Measurements from ENCODE around the gene SEMA4F.

The SEMA4F gene

GRCh38 chr2:74655579-74655978 lies 1.5 kb downstream of the SEMA4F start:
- H3K27me3 ChIP-seq (replicated peaks) = no peaks in the 10 kb centered on the region
- H3K4me3 ChIP-seq (ENCODE audit: low read depth, low read length) = no peak overlapping the region
- no peak for DNase-seq
- H3K36me3 ChIP-seq (replicated peaks) = no peaks in the 10 kb centered on the region
- TF ChIP-seq CTCF (IDR thresholded peaks at IDR 0.05; ENCODE audit: low read depth, low read length, missing control alignments) = no peak
- in situ Hi-C loops (cut with HindIII; ENCODE audit: low pct_ligation_motif_present, low sequenced_read_pairs) = no loop called here
- no peak overlapping the region for H3K27ac ChIP-seq

- Histone ChIP-seq H3K27ac (no peak overlapping the region), H3K36me3 (replicated peaks) (no peaks in the 10 kb centered on the region), H3K4me3 (ENCODE audit: low read depth, low read length) (no peak overlapping the region), H3K27me3 (replicated peaks) (no peaks in the 10 kb centered on the region)
- TF ChIP-seq CTCF (IDR thresholded peaks at IDR 0.05; ENCODE audit: low read depth, low read length, missing control alignments) = no peak
- in situ Hi-C loops (cut with HindIII; ENCODE audit: low pct_ligation_motif_present, low sequenced_read_pairs) = no loop called here
- peak; percentile 42 for DNase-seq
Measured at GRCh38 chr2:74658516-74658915, 4.5 kb downstream of the SEMA4F start.

GRCh38 chr2:74659462-74659861 lies 5.4 kb downstream of the SEMA4F start:
- DNase-seq = no peak
- Histone ChIP-seq H3K36me3 (replicated peaks) (no peaks in the 10 kb centered on the region), H3K27ac (no peak overlapping the region), H3K4me3 (ENCODE audit: low read depth, low read length) (no peak overlapping the region), H3K27me3 (replicated peaks) (no peaks in the 10 kb centered on the region)
- in situ Hi-C loops (cut with HindIII; ENCODE audit: low pct_ligation_motif_present, low sequenced_read_pairs) = no loop called here
- no peak for TF ChIP-seq CTCF (IDR thresholded peaks at IDR 0.05; ENCODE audit: low read depth, low read length, missing control alignments)

GRCh38 chr2:74668087-74668486 lies 14.0 kb downstream of the SEMA4F start:
- no peak for DNase-seq
- in situ Hi-C loops (cut with HindIII; ENCODE audit: low pct_ligation_motif_present, low sequenced_read_pairs) = no loop called here
- no peak overlapping the region for H3K27ac ChIP-seq
- H3K4me3 ChIP-seq (ENCODE audit: low read depth, low read length) = no peak overlapping the region
- no peaks in the 10 kb centered on the region for H3K36me3 ChIP-seq (replicated peaks)
- no peak for TF ChIP-seq CTCF (IDR thresholded peaks at IDR 0.05; ENCODE audit: low read depth, low read length, missing control alignments)
- no peaks in the 10 kb centered on the region for H3K27me3 ChIP-seq (replicated peaks)

- no peaks in the 10 kb centered on the region for H3K36me3 ChIP-seq (replicated peaks)
- in situ Hi-C loops (cut with HindIII; ENCODE audit: low pct_ligation_motif_present, low sequenced_read_pairs) = no loop called here
Measured at GRCh38 chr2:74670263-74670662, 16.2 kb downstream of the SEMA4F start.

More at GRCh38 chr2:74670263-74670662, 16.2 kb downstream of the SEMA4F start:
- DNase-seq = no peak
- H3K27ac ChIP-seq = no peak overlapping the region
- no peak for TF ChIP-seq CTCF (IDR thresholded peaks at IDR 0.05; ENCODE audit: low read depth, low read length, missing control alignments)
- H3K27me3 ChIP-seq (replicated peaks) = no peaks in the 10 kb centered on the region
- H3K4me3 ChIP-seq (ENCODE audit: low read depth, low read length) = no peak overlapping the region
